PC-9 (cell line): ENCODE measurements around the gene MORC2. TPM values are rescaled to one million over a fixed set of nuclear protein-coding genes. Genes with fewer than 3 reads are reported as not detected.
A peak's percentile ranks its signal among the peaks of the same experiment; 100 is the strongest.

Source experiments
- BruUV-seq: library from RNA; stranded (reverse); fragments of 400-500 nt; replicated peaks from 2 replicates; lab custom pipeline; 2021; lab: Mats Ljungman, UMichigan
- CTCF ChIA-PET: fragments of 300-600 bp; sonication (Branson Sonifier 250); formaldehyde crosslinking; loops from one replicate; lab custom pipeline; 2022; ENCODE audit warnings: antibody characterized with exemption; lab: Charles Lee
- POLR2A ChIA-PET: fragments of 300-600 bp; sonication (Branson Sonifier 250); formaldehyde crosslinking; loops from one replicate; lab custom pipeline; 2022; ENCODE audit warnings: antibody characterized with exemption; ENCODE audit not compliant: unreplicated experiment; lab: Charles Lee
- DNase-seq, 2 experiments: peaks; one replicate each; pipeline versions ENCODE4 v3.0.0 to v3.0.0-alpha.2; 2015 to 2022; ENCODE audit warnings: mixed read lengths in 1 of 2
- H2AFZ ChIP-seq: fragments of 200-600 bp; sonication (generic); 2 replicates; pipeline ENCODE4 v1.8.1; 2017; ENCODE audit warnings: antibody characterized with exemption
- H3F3A ChIP-seq: fragments of 200-600 bp; sonication (generic); 2 replicates; pipeline ENCODE4 v1.8.1; 2017; ENCODE audit warnings: antibody characterized with exemption, mild to moderate bottlenecking, low read depth; ENCODE audit not compliant: insufficient read depth
- H3K27ac ChIP-seq: fragments of 200-600 bp; sonication (generic); 2 replicates; pipeline ENCODE4 v1.6.1; 2016; ENCODE audit warnings: mixed run types
- H3K27me3 ChIP-seq: fragments of 200-600 bp; sonication (generic); 2 replicates; pipeline ENCODE4 v1.6.1; 2016; ENCODE audit warnings: low read depth, mixed run types; ENCODE audit not compliant: insufficient read depth
- H3K36me3 ChIP-seq: fragments of 200-600 bp; sonication (generic); 2 replicates; pipeline ENCODE4 v1.6.1; 2016; ENCODE audit warnings: low read depth, mixed run types
- H3K4me1 ChIP-seq: fragments of 200-600 bp; sonication (generic); replicated peaks from 2 replicates; pipeline ENCODE4 v1.6.1; 2016; ENCODE audit warnings: mixed run types; ENCODE audit not compliant: insufficient read depth
- H3K4me2 ChIP-seq: fragments of 200-600 bp; sonication (generic); 2 replicates; pipeline ENCODE4 v1.6.1; 2017; ENCODE audit warnings: mixed run types
- H3K4me3 ChIP-seq: fragments of 200-600 bp; sonication (generic); 2 replicates; pipeline ENCODE4 v1.6.1; 2016; ENCODE audit warnings: mixed run types
- H3K79me2 ChIP-seq: fragments of 200-600 bp; sonication (generic); 2 replicates; pipeline ENCODE4 v1.6.1; 2017; ENCODE audit warnings: low read depth, mixed run types
- H3K9me2 ChIP-seq: fragments of 200-600 bp; sonication (generic); 2 replicates; pipeline ENCODE4 v1.8.1; 2017; ENCODE audit warnings: mild to moderate bottlenecking; ENCODE audit not compliant: insufficient read depth
- H3K9me3 ChIP-seq: fragments of 200-600 bp; sonication (generic); 2 replicates; pipeline ENCODE4 v1.8.1; 2016; ENCODE audit warnings: low read depth; ENCODE audit not compliant: insufficient read depth
- H4K20me1 ChIP-seq: fragments of 200-600 bp; sonication (generic); 2 replicates; pipeline ENCODE4 v1.8.1; 2017; ENCODE audit not compliant: insufficient read depth
- CTCF ChIP-seq: fragments of 200-600 bp; sonication (generic); conservative IDR thresholded peaks from 2 replicates; pipeline ENCODE4 v1.6.1; 2017; ENCODE audit warnings: mixed run types, antibody characterized with exemption, mild to moderate bottlenecking, moderate library complexity
- EZH2 ChIP-seq: fragments of 200-600 bp; sonication (generic); IDR thresholded peaks from 2 replicates; pipeline ENCODE4 v1.8.0; 2017; ENCODE audit warnings: antibody characterized with exemption, low read depth
- intact Hi-C: fragments of 100-400 bp; cut with micrococcal nuclease; formaldehyde crosslinking; loops from one replicate; pipeline ENCODE4 v1.10.0; 2022; ENCODE audit not compliant: unreplicated experiment
- total RNA-seq: library from RNA; stranded (reverse); gene quantifications from 2 replicates; pipeline ENCODE4 v1.2.3, GENCODE V29; 2021

MORC2 gene
- total RNA-seq, 1 experiment from 2014 or later: 39.8 TPM

- Histone ChIP-seq H4K20me1 (no peaks in the 10 kb centered on the region), H3K27ac (peak overlapping the region; percentile 72), H3K4me2 (peak overlapping the region; percentile 35), H3K4me3 (no peak overlapping the region), H3K79me2 (no peaks in the 10 kb centered on the region), H3F3A (peaks cover 20% of the 10 kb centered on the region), H3K9me3 (no peaks in the 10 kb centered on the region), H3K36me3 (no peaks in the 10 kb centered on the region), H3K9me2 (no peaks in the 10 kb centered on the region), H2AFZ (no peak overlapping the region), H3K27me3 (no peaks in the 10 kb centered on the region), H3K4me1 (peaks cover 32% of the 10 kb centered on the region)
- BruUV-seq: no TSS peak
- intact Hi-C loops: loop anchor here (1.0 kb wide), 1 partner anchor 52 kb away; no protein-coding TSS in a partner anchor
- POLR2A ChIA-PET: no interaction called here
- no peak for TF ChIP-seq EZH2
- TF ChIP-seq CTCF: peak; percentile 41
- DNase-seq: peak; percentile 65 to 92
- CTCF ChIA-PET: interaction anchor here (1.0 kb wide), 1 partner anchor 118 kb away, joined by 3 read pairs; no protein-coding TSS in a partner anchor
Measured at GRCh38 chr22:30882184-30882717, 86.3 kb downstream of the MORC2 start.

DNA sequence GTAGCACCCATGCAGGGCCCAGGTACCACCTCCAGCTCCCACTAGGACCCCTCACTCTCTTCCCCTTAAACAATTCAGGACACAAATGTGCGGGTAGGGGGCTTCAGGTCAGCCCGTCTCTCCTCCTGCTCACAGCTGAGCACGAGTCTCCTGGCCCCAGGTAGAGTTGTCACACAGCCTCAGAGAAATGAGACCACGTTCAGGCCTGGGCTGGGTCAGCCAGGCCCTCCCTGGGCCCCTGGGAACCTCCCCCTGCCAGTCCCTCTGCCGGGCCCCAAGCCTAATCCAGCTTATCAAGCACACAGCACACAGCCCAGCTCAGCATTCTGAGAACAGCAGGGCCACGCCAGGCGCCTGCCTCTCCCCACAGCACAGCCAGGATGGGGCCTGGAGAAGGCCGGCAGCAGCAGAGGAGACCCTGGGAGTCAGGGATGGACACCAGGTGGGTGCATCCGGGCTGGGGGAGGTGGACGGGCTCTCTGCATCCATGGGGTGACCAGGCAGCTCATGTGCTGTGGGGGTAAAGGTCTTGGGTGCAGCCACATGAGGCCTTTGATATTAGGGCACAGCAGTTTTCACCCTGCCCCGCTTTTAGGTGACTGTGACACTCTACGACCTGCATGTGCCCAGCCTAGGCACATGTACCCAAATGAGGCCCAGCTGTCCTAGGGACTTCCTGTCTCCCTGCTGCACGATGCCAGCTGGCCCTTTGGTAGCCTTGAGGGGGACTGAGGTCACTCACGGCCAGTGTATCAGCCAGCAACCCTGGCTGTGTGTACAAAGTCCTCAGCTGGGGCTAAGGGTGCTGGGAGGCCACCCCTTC lies 87.0 kb downstream of the MORC2 start:
- intact Hi-C loops: loop anchor here (1.0 kb wide), 1 partner anchor 51 kb away; no protein-coding TSS in a partner anchor
- no peaks in the 10 kb centered on the region for H3K36me3 ChIP-seq
- H3F3A ChIP-seq: peaks cover 20% of the 10 kb centered on the region
- H3K9me3 ChIP-seq: no peaks in the 10 kb centered on the region
- TF ChIP-seq CTCF (no peak), EZH2 (no peak)
- no TSS peak for BruUV-seq
- no peaks in the 10 kb centered on the region for H4K20me1 ChIP-seq
- H2AFZ ChIP-seq: no peak overlapping the region
- no peak overlapping the region for H3K4me3 ChIP-seq
- POLR2A ChIA-PET: interaction anchor here (0.5 kb wide), 1 partner anchor 48 kb away, joined by 3 read pairs; no protein-coding TSS in a partner anchor
- no peaks in the 10 kb centered on the region for H3K9me2 ChIP-seq
- H3K27me3 ChIP-seq: no peaks in the 10 kb centered on the region
- peaks cover 32% of the 10 kb centered on the region for H3K4me1 ChIP-seq
- peak overlapping the region; percentile 35 for H3K4me2 ChIP-seq
- CTCF ChIA-PET: interaction anchor here (1.0 kb wide), 1 partner anchor 117 kb away, joined by 3 read pairs; no protein-coding TSS in a partner anchor
- no peak for DNase-seq
- H3K79me2 ChIP-seq: no peaks in the 10 kb centered on the region
- peak overlapping the region; percentile 72 for H3K27ac ChIP-seq

DNA sequence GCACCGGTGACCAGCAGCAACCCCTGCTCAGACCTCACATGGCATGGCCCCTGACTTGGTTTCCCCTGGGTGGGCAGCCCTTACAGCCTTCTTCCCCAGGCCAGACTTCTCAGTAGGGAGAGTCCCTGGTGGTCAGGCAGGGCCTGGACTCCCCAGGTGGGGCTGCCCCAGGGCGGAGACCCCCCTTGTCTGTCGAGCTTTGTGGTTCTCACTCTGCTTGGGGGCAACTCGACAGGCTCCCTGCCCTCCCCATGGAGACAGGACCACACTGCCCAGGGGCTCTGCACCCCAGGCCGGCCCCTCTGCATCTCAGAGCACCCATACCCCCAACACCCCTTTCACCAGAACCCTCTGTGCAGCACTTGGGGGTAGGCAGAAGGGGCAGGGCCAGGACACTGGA lies 87.7 kb downstream of the MORC2 start:
- intact Hi-C loops: no loop called here
- ChIA-PET POLR2A (interaction anchor here (0.5 kb wide), 1 partner anchor 47 kb away, joined by 3 read pairs; no protein-coding TSS in a partner anchor), CTCF (no interaction called here)
- no peaks in the 10 kb centered on the region for H3K9me3 ChIP-seq
- peaks cover 32% of the 10 kb centered on the region for H3K4me1 ChIP-seq
- no peak for DNase-seq
- no TSS peak for BruUV-seq
- H3K27ac ChIP-seq: peak overlapping the region; percentile 72
- H3F3A ChIP-seq: peaks cover 20% of the 10 kb centered on the region
- no peaks in the 10 kb centered on the region for H3K9me2 ChIP-seq
- no peak for TF ChIP-seq EZH2
- no peak for TF ChIP-seq CTCF
- no peaks in the 10 kb centered on the region for H3K36me3 ChIP-seq
- H3K4me2 ChIP-seq: 0 out of 2 replicates have a peak overlapping the region, but pooled peaks have one; percentile 35
- no peaks in the 10 kb centered on the region for H4K20me1 ChIP-seq
- no peaks in the 10 kb centered on the region for H3K79me2 ChIP-seq
- H3K4me3 ChIP-seq: no peak overlapping the region
- H3K27me3 ChIP-seq: no peaks in the 10 kb centered on the region
- no peak overlapping the region for H2AFZ ChIP-seq
